ENCODE data around the gene ARHGEF26.

GRCh38 chr3:154235330-154235729 lies 114.1 kb downstream of the ARHGEF26 start:
- no peak for TF ChIP-seq CTCF (IDR thresholded peaks at IDR 0.05)
- no peak for TF ChIP-seq POLR2A (IDR thresholded peaks at IDR 0.05)

Measured in body of pancreas (tissue), 4 donors.